Measurements from ENCODE around the gene SCAMP5.

Gene SCAMP5

GRCh38 chr15:75016431-75016830 is 21.1 kb downstream of the SCAMP5 start:
- in situ Hi-C loops (cut with HindIII; ENCODE audit: low sequenced_read_pairs) = no loop called here

- in situ Hi-C loops (cut with HindIII; ENCODE audit: low sequenced_read_pairs) = no loop called here
These were observed 24.6 kb downstream of the SCAMP5 start for GRCh38 chr15:75019916-75020315.

- in situ Hi-C loops (cut with HindIII; ENCODE audit: low sequenced_read_pairs) = no loop called here
These were observed 26.0 kb downstream of the SCAMP5 start for GRCh38 chr15:75021341-75021740.

GRCh38 chr15:75022783-75023180 is 27.4 kb downstream of the SCAMP5 start:
- in situ Hi-C loops (cut with HindIII; ENCODE audit: low sequenced_read_pairs) = no loop called here

- in situ Hi-C loops (cut with HindIII; ENCODE audit: low sequenced_read_pairs) = no loop called here
These were observed 28.0 kb downstream of the SCAMP5 start, which contains the start of gene PPCDC for GRCh38 chr15:75023181-75023871. TSS of gene PPCDC (plus strand) at chr15:75023590. CDS start at chr15:75028319, 4,729 bp downstream.

- in situ Hi-C loops (cut with HindIII; ENCODE audit: low sequenced_read_pairs) = no loop called here
These were observed 28.7 kb downstream of the SCAMP5 start for GRCh38 chr15:75023872-75024636.

- in situ Hi-C loops (cut with HindIII; ENCODE audit: low sequenced_read_pairs) = no loop called here
These were observed 29.7 kb downstream of the SCAMP5 start for GRCh38 chr15:75025107-75025506.

- in situ Hi-C loops (cut with HindIII; ENCODE audit: low sequenced_read_pairs) = no loop called here
These were observed 30.3 kb downstream of the SCAMP5 start for GRCh38 chr15:75025548-75026260.

GRCh38 chr15:75027551-75027950 is 32.2 kb downstream of the SCAMP5 start:
- in situ Hi-C loops (cut with HindIII; ENCODE audit: low sequenced_read_pairs) = no loop called here

GRCh38 chr15:75028991-75029377 is 33.6 kb downstream of the SCAMP5 start:
- in situ Hi-C loops (cut with HindIII; ENCODE audit: low sequenced_read_pairs) = no loop called here

GRCh38 chr15:75029378-75030022 is 34.1 kb downstream of the SCAMP5 start:
- in situ Hi-C loops (cut with HindIII; ENCODE audit: low sequenced_read_pairs) = no loop called here

GRCh38 chr15:75030023-75030413 is 34.7 kb downstream of the SCAMP5 start:
- in situ Hi-C loops (cut with HindIII; ENCODE audit: low sequenced_read_pairs) = no loop called here

GRCh38 chr15:75030424-75030823 is 35.1 kb downstream of the SCAMP5 start:
- in situ Hi-C loops (cut with HindIII; ENCODE audit: low sequenced_read_pairs) = no loop called here

GRCh38 chr15:75031848-75032247 is 36.5 kb downstream of the SCAMP5 start:
- in situ Hi-C loops (cut with HindIII; ENCODE audit: low sequenced_read_pairs) = no loop called here

- in situ Hi-C loops (cut with HindIII; ENCODE audit: low sequenced_read_pairs) = no loop called here
These were observed 37.0 kb downstream of the SCAMP5 start for GRCh38 chr15:75032395-75032794.

GRCh38 chr15:75033809-75034208 is 38.4 kb downstream of the SCAMP5 start:
- in situ Hi-C loops (cut with HindIII; ENCODE audit: low sequenced_read_pairs) = no loop called here

- in situ Hi-C loops (cut with HindIII; ENCODE audit: low sequenced_read_pairs) = loop anchor here (5.0 kb wide), 1 partner anchor 158 kb away; no protein-coding TSS in a partner anchor
These were observed 39.3 kb downstream of the SCAMP5 start for GRCh38 chr15:75034615-75035014.

- in situ Hi-C loops (cut with HindIII; ENCODE audit: low sequenced_read_pairs) = loop anchor here (5.0 kb wide), 1 partner anchor 156 kb away; no protein-coding TSS in a partner anchor
These were observed 40.9 kb downstream of the SCAMP5 start for GRCh38 chr15:75036212-75036616.

GRCh38 chr15:75037685-75038084 is 42.3 kb downstream of the SCAMP5 start:
- in situ Hi-C loops (cut with HindIII; ENCODE audit: low sequenced_read_pairs) = loop anchor here (5.0 kb wide), 1 partner anchor 155 kb away; no protein-coding TSS in a partner anchor

- in situ Hi-C loops (cut with HindIII; ENCODE audit: low sequenced_read_pairs) = loop anchor here (5.0 kb wide), 1 partner anchor 154 kb away; no protein-coding TSS in a partner anchor
These were observed 42.9 kb downstream of the SCAMP5 start for GRCh38 chr15:75038231-75038630.
